Suprapubic skin (tissue), 4 donors: ENCODE data around the gene LMCD1. TPM values are rescaled to one million over a fixed set of nuclear protein-coding genes. Genes with fewer than 3 reads are reported as not detected.

Experiments used
- DNase-seq, 2 donors: peaks; one replicate each; pipeline ENCODE4 v3.0.0-alpha.2; 2019; ENCODE audit warnings: low spot score in 2 of 2
- H3K27ac ChIP-seq: fragments of 200-600 bp; sonication (generic); one replicate; pipeline ENCODE4 v1.5.1; 2019
- H3K27me3 ChIP-seq: fragments of 200-600 bp; sonication (generic); one replicate; pipeline ENCODE4 v1.5.1; 2019
- H3K36me3 ChIP-seq: fragments of 200-600 bp; sonication (generic); one replicate; pipeline ENCODE4 v1.5.1; 2019
- H3K4me1 ChIP-seq: fragments of 200-600 bp; sonication (generic); one replicate; pipeline ENCODE4 v1.5.1; 2019
- H3K4me3 ChIP-seq: fragments of 200-600 bp; sonication (generic); one replicate; pipeline ENCODE4 v1.5.1; 2019; ENCODE audit warnings: mild to moderate bottlenecking
- H3K9me3 ChIP-seq: fragments of 200-600 bp; sonication (generic); one replicate; pipeline ENCODE4 v1.5.1; 2019
- EP300 ChIP-seq: sonication (generic); formaldehyde crosslinking; IDR thresholded peaks from one replicate; pipeline ENCODE4 v1.6.1; 2017; ENCODE audit warnings: antibody characterized with exemption
- POLR2A ChIP-seq, 2 donors: fragments of 450-650 bp; IDR thresholded peaks; one replicate each; pipeline ENCODE4 v1.6.1; 2017; ENCODE audit warnings: antibody characterized with exemption in 2 of 2, mild to moderate bottlenecking in 2 of 2, moderate library complexity in 2 of 2
- POLR2AphosphoS5 ChIP-seq, 3 donors: sonication (generic); formaldehyde crosslinking; IDR thresholded peaks; one replicate each; pipeline ENCODE4 v1.6.1; 2017; ENCODE audit warnings: antibody characterized with exemption in 3 of 3
- WGBS: methylation state at CpG from one replicate; pipeline ENCODE4 v1.1.5; 2018; 5-methylcytosine and 5-hydroxymethylcytosine counted together
- total RNA-seq, 4 donors: library from RNA; depleted of rRNA; stranded (reverse); fragments of >200 nt; gene quantifications; one replicate each; pipeline ENCODE4 v1.1.0, GENCODE V29; 2016
- TF ChIP-seq, protein P1 (sequence below), 2 donors: fragments of 200-600 bp in 1 of 2; fragments of 450-650 bp in 1 of 2; sonication (generic) in 1 of 2; IDR thresholded peaks; one replicate each; pipeline ENCODE4 v1.5.1; 2016 to 2019; ENCODE audit warnings: antibody characterized with exemption in 2 of 2, mild to moderate bottlenecking in 1 of 2, moderate library complexity in 1 of 2

Gene LMCD1
- total RNA-seq, 4 donors from 2014 or later, result 33.4 to 49.3 (median 36.8) TPM

DNA sequence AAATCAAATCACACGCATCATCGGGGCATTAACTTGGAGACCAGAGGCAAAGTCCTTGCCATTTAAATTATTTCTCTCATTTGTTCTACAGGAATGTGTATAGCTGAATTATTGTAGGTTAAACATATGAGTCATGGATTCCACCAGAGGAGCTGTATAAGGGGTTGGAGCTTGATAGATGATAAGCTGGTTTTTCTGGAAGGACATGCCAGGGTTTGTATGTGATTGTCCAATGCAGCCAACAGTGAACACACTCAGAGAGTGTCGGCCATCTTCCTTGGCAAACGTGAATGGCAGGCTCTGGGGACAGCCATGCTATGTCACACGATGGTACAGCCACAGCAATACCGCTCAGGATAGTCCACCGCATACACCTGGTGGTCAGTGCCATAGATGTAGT is 117.9 kb downstream of the LMCD1 start:
- H3K27me3 ChIP-seq, result no peaks in the 10 kb centered on the region
- no peak overlapping the region for H3K27ac ChIP-seq
- peak; percentile 35 to 40 for DNase-seq
- H3K36me3 ChIP-seq, result no peaks in the 10 kb centered on the region
- no peak for TF ChIP-seq EP300
- no peak for TF ChIP-seq POLR2AphosphoS5 (IDR thresholded peaks at IDR 0.05)
- TF ChIP-seq POLR2A (IDR thresholded peaks at IDR 0.05), result no peak
- TF ChIP-seq, protein P1, sequence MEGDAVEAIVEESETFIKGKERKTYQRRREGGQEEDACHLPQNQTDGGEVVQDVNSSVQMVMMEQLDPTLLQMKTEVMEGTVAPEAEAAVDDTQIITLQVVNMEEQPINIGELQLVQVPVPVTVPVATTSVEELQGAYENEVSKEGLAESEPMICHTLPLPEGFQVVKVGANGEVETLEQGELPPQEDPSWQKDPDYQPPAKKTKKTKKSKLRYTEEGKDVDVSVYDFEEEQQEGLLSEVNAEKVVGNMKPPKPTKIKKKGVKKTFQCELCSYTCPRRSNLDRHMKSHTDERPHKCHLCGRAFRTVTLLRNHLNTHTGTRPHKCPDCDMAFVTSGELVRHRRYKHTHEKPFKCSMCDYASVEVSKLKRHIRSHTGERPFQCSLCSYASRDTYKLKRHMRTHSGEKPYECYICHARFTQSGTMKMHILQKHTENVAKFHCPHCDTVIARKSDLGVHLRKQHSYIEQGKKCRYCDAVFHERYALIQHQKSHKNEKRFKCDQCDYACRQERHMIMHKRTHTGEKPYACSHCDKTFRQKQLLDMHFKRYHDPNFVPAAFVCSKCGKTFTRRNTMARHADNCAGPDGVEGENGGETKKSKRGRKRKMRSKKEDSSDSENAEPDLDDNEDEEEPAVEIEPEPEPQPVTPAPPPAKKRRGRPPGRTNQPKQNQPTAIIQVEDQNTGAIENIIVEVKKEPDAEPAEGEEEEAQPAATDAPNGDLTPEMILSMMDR (IDR thresholded peaks at IDR 0.05), result no peak
- no peak overlapping the region for H3K4me3 ChIP-seq
- WGBS, result 79% methylated on average over 7 of the region's 7 CpGs
- peaks cover 14% of the 10 kb centered on the region for H3K4me1 ChIP-seq
- H3K9me3 ChIP-seq, result peaks cover 7% of the 10 kb centered on the region

DNA sequence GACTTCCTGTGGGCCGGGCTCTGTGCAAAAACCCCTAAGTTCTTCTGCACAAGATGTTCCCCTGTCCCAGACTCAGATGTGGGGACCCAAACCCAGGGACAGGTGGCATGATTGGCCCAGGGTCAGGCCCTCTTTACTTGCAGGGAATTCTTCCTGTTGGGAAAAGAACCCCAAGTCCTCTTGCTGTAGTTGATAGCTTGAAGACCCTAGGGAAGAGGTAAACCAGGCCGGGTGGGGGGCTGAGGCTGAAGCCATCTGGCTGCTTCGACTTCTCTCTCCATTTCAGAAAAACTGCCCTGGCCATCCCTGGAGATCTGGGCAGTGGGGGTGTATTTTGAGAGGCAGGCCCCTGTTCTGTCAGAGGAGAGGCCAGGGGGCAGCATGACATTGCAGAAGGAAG is 119.5 kb downstream of the LMCD1 start:
- peak; percentile 39 to 76 for DNase-seq
- WGBS, result 89% methylated on average over 3 of the region's 3 CpGs
- H3K36me3 ChIP-seq, result no peaks in the 10 kb centered on the region
- no peak overlapping the region for H3K4me3 ChIP-seq
- peaks cover 7% of the 10 kb centered on the region for H3K9me3 ChIP-seq
- no peaks in the 10 kb centered on the region for H3K27me3 ChIP-seq
- no peak for TF ChIP-seq POLR2A (IDR thresholded peaks at IDR 0.05)
- TF ChIP-seq EP300, result no peak
- TF ChIP-seq, protein P1 (IDR thresholded peaks at IDR 0.05), result no peak
- TF ChIP-seq POLR2AphosphoS5 (IDR thresholded peaks at IDR 0.05), result no peak
- H3K27ac ChIP-seq, result no peak overlapping the region
- peaks cover 14% of the 10 kb centered on the region for H3K4me1 ChIP-seq

DNA sequence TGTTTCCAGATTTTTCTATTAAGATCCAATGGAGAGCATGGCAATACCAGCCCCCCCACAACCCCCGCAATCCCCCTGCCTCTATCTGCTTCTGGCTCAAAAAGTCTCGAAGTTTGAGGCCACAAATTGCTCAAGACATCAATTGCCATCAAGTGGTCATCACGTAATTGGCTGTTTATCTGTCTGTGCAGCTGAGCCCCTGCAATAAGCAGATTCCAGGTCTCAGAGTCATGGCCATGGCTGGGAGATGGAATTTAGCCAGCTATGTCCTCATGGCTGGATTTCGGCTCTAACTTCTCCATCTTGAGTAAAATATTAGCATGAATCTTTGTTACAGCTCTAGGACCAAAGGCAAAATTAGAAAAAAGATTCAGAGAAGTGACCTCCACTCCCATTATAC is 120.2 kb downstream of the LMCD1 start:
- Histone ChIP-seq H3K36me3 (no peaks in the 10 kb centered on the region), H3K4me1 (peaks cover 14% of the 10 kb centered on the region), H3K9me3 (peaks cover 7% of the 10 kb centered on the region), H3K4me3 (no peak overlapping the region), H3K27me3 (no peaks in the 10 kb centered on the region), H3K27ac (no peak overlapping the region)
- 76% methylated on average over 4 of the region's 4 CpGs for WGBS
- peak in 1 of 2 donors; percentile 59 for DNase-seq
- TF ChIP-seq POLR2A (IDR thresholded peaks at IDR 0.05), result no peak
- TF ChIP-seq, protein P1 (IDR thresholded peaks at IDR 0.05), result no peak
- no peak for TF ChIP-seq POLR2AphosphoS5 (IDR thresholded peaks at IDR 0.05)
- no peak for TF ChIP-seq EP300

DNA sequence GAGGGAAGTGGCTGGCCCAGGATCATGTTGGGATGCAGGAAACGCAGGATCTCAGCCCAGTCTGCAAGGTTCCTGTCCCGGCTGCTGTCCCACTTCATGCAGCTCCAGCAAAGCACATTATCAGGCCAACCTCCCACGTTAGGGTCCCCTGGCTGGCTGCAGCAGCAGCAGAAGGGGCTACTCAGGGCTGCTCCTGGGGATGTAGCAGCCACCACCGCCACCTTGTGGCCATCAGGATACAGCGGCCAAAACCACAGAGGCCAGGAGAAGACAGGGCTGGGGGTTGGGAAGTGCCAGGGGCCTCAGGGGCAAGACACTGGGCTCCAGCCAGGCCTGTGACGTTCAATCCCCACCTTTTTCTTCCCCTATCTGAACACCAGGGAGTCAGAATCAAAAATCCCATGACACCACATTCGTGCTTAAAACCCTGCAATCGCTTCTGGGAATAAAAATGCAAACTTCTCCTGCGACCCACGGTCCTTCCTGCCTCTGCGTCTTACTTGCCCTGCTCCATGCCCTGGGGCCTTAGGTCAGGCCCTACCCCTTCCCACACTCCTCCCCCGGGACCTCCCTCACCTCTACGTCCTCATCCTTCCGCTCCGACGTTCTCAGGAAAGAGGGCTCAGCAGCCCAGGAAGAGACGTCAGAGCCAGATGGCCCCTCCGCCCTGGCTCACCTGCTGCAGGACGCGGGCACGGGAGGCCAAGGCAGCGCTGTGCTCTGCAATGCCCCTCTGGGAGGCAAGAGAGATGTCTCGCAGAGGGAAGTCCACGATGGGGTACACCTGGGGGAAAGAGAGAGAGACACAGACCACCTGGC is 121.5 kb downstream of the LMCD1 start:
- H3K27me3 ChIP-seq, result no peaks in the 10 kb centered on the region
- peak overlapping the region; percentile 12 for H3K4me3 ChIP-seq
- TF ChIP-seq, protein P1 (IDR thresholded peaks at IDR 0.05), result peak; percentile 81 to 90
- TF ChIP-seq EP300 (no peak), POLR2A (IDR thresholded peaks at IDR 0.05) (no peak), POLR2AphosphoS5 (IDR thresholded peaks at IDR 0.05) (peak in 1 of 3 donors; percentile 10)
- H3K27ac ChIP-seq, result no peak overlapping the region
- peaks cover 14% of the 10 kb centered on the region for H3K4me1 ChIP-seq
- H3K36me3 ChIP-seq, result no peaks in the 10 kb centered on the region
- WGBS, result 20% methylated on average over 22 of the region's 24 CpGs
- peaks cover 7% of the 10 kb centered on the region for H3K9me3 ChIP-seq
- peak; percentile 56 to 84 for DNase-seq

DNA sequence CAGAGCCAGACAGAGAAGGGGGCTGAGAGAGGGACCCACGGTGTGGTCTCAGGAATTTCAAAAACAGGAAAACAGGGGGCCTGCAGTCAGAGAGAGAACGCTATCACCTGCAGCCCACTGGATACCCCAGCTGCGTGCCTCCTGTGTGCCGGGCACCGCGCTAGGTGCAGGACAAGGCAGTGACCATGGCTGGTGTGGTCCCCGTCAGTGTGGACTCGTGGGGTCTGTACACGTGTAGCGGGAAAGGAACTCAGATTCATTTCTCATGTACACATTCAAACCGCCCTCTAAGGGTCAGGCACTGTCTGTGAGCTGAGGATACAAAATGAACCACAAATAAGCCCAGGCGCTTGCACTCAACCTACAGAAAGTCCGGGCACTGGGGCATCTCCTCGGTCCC is 122.1 kb downstream of the LMCD1 start:
- Histone ChIP-seq H3K36me3 (no peaks in the 10 kb centered on the region), H3K4me3 (no peak overlapping the region), H3K27me3 (no peaks in the 10 kb centered on the region), H3K4me1 (peaks cover 15% of the 10 kb centered on the region), H3K27ac (no peak overlapping the region), H3K9me3 (peaks cover 3% of the 10 kb centered on the region)
- 85% methylated on average over 7 of the region's 14 CpGs for WGBS
- TF ChIP-seq EP300, result no peak
- peak in 1 of 2 donors; percentile 72 for DNase-seq

Other genes with a start within 250 kb of the LMCD1 start
- gene SSUH2, start 143.0 kb downstream of the LMCD1 start, total RNA-seq, result under 1 TPM in 1 of 4 donors, not detected in 3; 0.62 TPM
- gene CAV3, start 232.0 kb downstream of the LMCD1 start, total RNA-seq, result not detected